ENCODE data around the gene FAM111A. TPM values are rescaled to one million over a fixed set of nuclear protein-coding genes. Genes with fewer than 3 reads are reported as not detected.
"Not testable (repeated sequence)": the region's sequence is repeated elsewhere in the genome, so short reads cannot be mapped to it uniquely, and the experiment has no call there.

Gene FAM111A, protein sequence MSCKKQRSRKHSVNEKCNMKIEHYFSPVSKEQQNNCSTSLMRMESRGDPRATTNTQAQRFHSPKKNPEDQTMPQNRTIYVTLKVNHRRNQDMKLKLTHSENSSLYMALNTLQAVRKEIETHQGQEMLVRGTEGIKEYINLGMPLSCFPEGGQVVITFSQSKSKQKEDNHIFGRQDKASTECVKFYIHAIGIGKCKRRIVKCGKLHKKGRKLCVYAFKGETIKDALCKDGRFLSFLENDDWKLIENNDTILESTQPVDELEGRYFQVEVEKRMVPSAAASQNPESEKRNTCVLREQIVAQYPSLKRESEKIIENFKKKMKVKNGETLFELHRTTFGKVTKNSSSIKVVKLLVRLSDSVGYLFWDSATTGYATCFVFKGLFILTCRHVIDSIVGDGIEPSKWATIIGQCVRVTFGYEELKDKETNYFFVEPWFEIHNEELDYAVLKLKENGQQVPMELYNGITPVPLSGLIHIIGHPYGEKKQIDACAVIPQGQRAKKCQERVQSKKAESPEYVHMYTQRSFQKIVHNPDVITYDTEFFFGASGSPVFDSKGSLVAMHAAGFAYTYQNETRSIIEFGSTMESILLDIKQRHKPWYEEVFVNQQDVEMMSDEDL
- 10 to 100 TPM; 16.2 to 77.1 (median 18.7) TPM for polyA plus RNA-seq
- long read RNA-seq, donor 1, full-length matches to known transcripts = 22 of 40 reads
- long read RNA-seq, donor 1, partial matches to known transcripts = 18 of 40 reads
- long read RNA-seq, donor 1, other reads (novel, unspliced or antisense) = 0 of 40 reads
- long read RNA-seq, donor 2, partial matches to known transcripts = 0 of 2 reads
- long read RNA-seq, donor 2, other reads (novel, unspliced or antisense) = 0 of 2 reads
- long read RNA-seq, donor 3, full-length matches to known transcripts = 5 of 5 reads
- long read RNA-seq, donor 3, partial matches to known transcripts = 0 of 5 reads
- long read RNA-seq, donor 3, other reads (novel, unspliced or antisense) = 0 of 5 reads
- long read RNA-seq, donor 4 = 0 reads
- long read RNA-seq, donor 5, full-length matches to known transcripts = 3 of 39 reads
- long read RNA-seq, donor 5, partial matches to known transcripts = 36 of 39 reads
- long read RNA-seq, donor 5, other reads (novel, unspliced or antisense) = 0 of 39 reads
- long read RNA-seq, donor 6, full-length matches to known transcripts = 6 of 6 reads
- long read RNA-seq, donor 6, partial matches to known transcripts = 0 of 6 reads
- long read RNA-seq, donor 6, other reads (novel, unspliced or antisense) = 0 of 6 reads
- long read RNA-seq, donor 7 = 0 reads
- long read RNA-seq, donor 8, partial matches to known transcripts = 0 of 3 reads
- long read RNA-seq, donor 8, other reads (novel, unspliced or antisense) = 0 of 3 reads
- long read RNA-seq, donor 9, partial matches to known transcripts = 0 of 4 reads
- long read RNA-seq, donor 9, other reads (novel, unspliced or antisense) = 0 of 4 reads
- long read RNA-seq, donor 10, full-length matches to known transcripts = 13 of 13 reads
- long read RNA-seq, donor 10, partial matches to known transcripts = 0 of 13 reads
- long read RNA-seq, donor 10, other reads (novel, unspliced or antisense) = 0 of 13 reads

DNA sequence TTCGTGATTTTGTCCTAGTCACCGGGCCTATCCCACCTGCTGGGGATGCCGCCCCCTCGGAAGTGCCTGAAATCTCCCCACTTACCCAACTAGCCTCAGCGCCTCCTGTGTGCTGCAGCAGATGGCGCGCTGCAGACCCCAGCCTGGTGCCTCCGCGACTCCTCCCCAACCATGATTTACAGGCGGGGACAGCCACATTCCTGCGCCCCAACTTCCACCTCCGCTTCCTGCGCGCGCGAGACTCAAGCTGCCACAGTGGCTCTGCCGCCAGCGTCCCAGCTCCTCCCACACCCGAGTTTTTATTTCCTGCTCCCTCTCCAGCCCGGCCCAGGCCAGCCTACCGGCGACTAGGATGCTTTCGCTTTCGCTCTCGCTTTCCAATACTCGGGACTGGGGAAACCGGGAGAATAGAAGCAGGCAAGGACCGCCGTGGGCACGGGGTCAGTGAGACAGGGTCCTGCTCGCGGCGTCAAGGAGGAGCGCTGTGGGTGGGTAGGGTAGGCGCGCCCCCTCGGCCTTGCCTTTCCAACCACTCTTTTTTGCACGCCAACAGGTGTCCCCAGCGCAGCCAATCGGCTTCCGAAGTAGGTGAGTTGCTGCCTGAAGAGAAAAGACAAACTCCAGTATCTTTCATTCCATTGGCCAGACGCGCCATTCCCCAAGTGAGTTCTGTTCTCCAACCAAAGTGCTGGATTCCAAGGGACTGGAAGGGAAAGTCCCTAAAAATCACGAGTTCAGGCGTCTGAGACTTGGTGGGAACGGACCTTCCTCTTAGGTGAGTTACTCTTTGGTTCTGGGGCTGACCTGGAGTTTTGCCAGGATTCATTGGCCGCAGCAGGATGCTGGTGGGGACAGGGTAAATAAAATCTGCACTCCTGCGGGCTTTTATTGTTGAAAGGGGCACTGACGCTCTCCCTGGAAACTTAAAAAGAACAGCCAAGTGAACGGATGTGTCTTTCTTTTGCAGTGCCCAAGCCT lies at the start of gene FAM111A:
Gene FAM111A (plus strand): TSS at position 327 of the 978 bp plus-strand sequence. CDS start 6,017 bp downstream, outside the sequence.
- 0 to 1% (median 0%) methylated on average over 50 of the region's 50 CpGs for WGBS, 3 donors
- peak within 1 kb of the TSS; percentile 97 to 99 (median 98) for H3K27ac ChIP-seq (ENCODE audit: low read depth in 1 of 3, low read length in 2 of 3)
- H3K9me3 ChIP-seq (ENCODE audit: control insufficient read depth in 2 of 2, insufficient read depth in 1 of 2, low read depth in 1 of 2, low read length in 1 of 2) = no peaks in the 10 kb centered on the region
- peak; percentile 97 for DNase-seq
- no peaks in the 10 kb centered on the region for H3K27me3 ChIP-seq (ENCODE audit: control insufficient read depth in 3 of 3, insufficient read depth in 3 of 3, low read length in 3 of 3)
- no peak for FAIRE-seq
- peaks cover 0 to 10% (median 0%) of the 10 kb centered on the region in 3 donors for H3K36me3 ChIP-seq (ENCODE audit: control insufficient read depth in 3 of 3, insufficient read depth in 2 of 3, low read depth in 1 of 3, low read length in 3 of 3)
- H3K4me3 ChIP-seq (ENCODE audit: low read depth in 1 of 3, low read length in 3 of 3) = peak within 1 kb of the TSS; percentile 68 to 95 (median 68)
- H3K4me1 ChIP-seq (ENCODE audit: control insufficient read depth in 3 of 3, insufficient read depth in 2 of 3, low read depth in 1 of 3, low read length in 2 of 3) = peaks cover 0 to 15% (median 2%) of the 10 kb centered on the region in 3 donors

DNA sequence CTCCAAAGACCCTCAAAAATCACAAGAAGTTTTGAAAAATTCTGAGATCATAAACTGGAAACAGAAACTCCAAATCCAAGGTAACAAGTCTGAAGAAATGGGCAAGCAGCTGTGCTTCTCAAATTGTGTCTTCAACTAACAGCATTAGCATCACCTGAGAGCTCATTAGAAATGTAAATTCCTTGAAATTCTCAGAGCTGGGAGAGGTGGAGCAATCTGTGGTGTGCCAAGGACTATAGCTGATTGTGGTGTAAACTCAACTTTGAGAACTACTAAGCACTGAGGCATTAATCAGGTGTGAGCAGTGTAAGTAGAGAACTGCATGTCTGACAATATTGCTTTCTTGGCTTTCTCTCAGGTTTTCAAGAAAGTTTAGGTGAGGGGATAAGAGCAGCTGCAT lies 49.1 kb upstream of the FAM111A start:
- not testable (repeated sequence) for H3K27me3 ChIP-seq (ENCODE audit: control insufficient read depth in 3 of 3, insufficient read depth in 3 of 3, low read length in 3 of 3); DNase-seq; H3K4me3 ChIP-seq (ENCODE audit: low read depth in 1 of 3, low read length in 3 of 3); H3K9me3 ChIP-seq (ENCODE audit: control insufficient read depth in 2 of 2, insufficient read depth in 1 of 2, low read depth in 1 of 2, low read length in 1 of 2); H3K36me3 ChIP-seq (ENCODE audit: control insufficient read depth in 3 of 3, insufficient read depth in 2 of 3, low read depth in 1 of 3, low read length in 3 of 3); H3K4me1 ChIP-seq (ENCODE audit: control insufficient read depth in 3 of 3, insufficient read depth in 2 of 3, low read depth in 1 of 3, low read length in 2 of 3); FAIRE-seq; H3K27ac ChIP-seq (ENCODE audit: low read depth in 1 of 3, low read length in 2 of 3)

DNA sequence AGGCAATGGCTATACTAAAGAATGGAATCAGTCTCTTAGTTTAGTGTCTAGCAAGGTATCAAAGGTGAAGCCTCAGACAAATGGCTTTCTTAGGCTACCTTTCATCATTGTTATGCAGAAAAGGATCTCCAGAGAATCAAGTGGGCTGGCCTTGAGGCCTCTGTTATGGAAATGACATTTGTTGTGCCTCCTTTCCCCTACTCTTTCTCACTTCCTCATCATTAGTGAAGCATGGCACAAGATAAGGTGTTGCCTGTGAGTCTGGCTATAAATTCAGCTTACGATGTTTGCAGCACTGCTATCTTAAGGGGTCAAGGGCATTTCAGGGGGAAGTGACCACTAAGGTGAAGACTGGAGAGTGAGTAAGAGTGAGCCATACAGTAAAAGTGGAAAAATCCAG lies 47.4 kb upstream of the FAM111A start:
- not testable (repeated sequence) for FAIRE-seq; H3K4me1 ChIP-seq (ENCODE audit: control insufficient read depth in 3 of 3, insufficient read depth in 2 of 3, low read depth in 1 of 3, low read length in 2 of 3); H3K36me3 ChIP-seq (ENCODE audit: control insufficient read depth in 3 of 3, insufficient read depth in 2 of 3, low read depth in 1 of 3, low read length in 3 of 3); DNase-seq; H3K9me3 ChIP-seq (ENCODE audit: control insufficient read depth in 2 of 2, insufficient read depth in 1 of 2, low read depth in 1 of 2, low read length in 1 of 2); H3K4me3 ChIP-seq (ENCODE audit: low read depth in 1 of 3, low read length in 3 of 3); H3K27ac ChIP-seq (ENCODE audit: low read depth in 1 of 3, low read length in 2 of 3); H3K27me3 ChIP-seq (ENCODE audit: control insufficient read depth in 3 of 3, insufficient read depth in 3 of 3, low read length in 3 of 3)
- WGBS, 3 donors = 41 to 57% (median 52%) methylated on average over 1 of the region's 1 CpG

DNA sequence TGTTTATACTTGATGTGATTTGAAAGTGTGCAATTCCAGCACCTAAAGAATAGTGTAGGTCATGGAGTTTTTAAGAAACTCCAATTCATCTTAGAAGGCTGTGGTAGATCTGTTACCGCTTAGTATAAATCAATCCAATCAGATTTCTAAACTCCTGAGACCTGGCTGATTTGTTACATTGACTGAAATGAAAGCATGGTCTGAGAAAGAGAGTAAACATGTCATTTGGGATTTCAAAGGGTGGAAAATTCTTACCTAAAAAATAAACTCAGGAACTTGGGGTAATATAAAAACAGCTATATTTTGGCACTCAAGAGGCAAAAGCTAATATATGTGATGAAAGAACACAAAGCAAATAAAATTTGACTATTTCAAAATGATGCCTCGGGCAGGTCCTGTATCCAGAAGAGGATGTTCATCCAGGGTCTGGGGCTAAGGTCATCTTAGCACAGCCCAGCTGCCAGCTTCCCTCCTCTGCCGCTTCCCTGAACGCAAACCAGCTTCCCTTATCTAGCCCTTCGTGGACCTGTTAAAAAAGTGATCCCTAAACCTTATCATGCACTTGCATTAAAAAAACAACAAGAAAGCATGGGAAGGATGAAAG lies 46.6 kb upstream of the FAM111A start:
- not testable (repeated sequence) for H3K9me3 ChIP-seq (ENCODE audit: control insufficient read depth in 2 of 2, insufficient read depth in 1 of 2, low read depth in 1 of 2, low read length in 1 of 2); DNase-seq; FAIRE-seq; H3K27ac ChIP-seq (ENCODE audit: low read depth in 1 of 3, low read length in 2 of 3); H3K27me3 ChIP-seq (ENCODE audit: control insufficient read depth in 3 of 3, insufficient read depth in 3 of 3, low read length in 3 of 3); H3K36me3 ChIP-seq (ENCODE audit: control insufficient read depth in 3 of 3, insufficient read depth in 2 of 3, low read depth in 1 of 3, low read length in 3 of 3); H3K4me1 ChIP-seq (ENCODE audit: control insufficient read depth in 3 of 3, insufficient read depth in 2 of 3, low read depth in 1 of 3, low read length in 2 of 3); H3K4me3 ChIP-seq (ENCODE audit: low read depth in 1 of 3, low read length in 3 of 3)
- WGBS, 3 donors = 71 to 74% (median 74%) methylated on average over 5 of the region's 5 CpGs

DNA sequence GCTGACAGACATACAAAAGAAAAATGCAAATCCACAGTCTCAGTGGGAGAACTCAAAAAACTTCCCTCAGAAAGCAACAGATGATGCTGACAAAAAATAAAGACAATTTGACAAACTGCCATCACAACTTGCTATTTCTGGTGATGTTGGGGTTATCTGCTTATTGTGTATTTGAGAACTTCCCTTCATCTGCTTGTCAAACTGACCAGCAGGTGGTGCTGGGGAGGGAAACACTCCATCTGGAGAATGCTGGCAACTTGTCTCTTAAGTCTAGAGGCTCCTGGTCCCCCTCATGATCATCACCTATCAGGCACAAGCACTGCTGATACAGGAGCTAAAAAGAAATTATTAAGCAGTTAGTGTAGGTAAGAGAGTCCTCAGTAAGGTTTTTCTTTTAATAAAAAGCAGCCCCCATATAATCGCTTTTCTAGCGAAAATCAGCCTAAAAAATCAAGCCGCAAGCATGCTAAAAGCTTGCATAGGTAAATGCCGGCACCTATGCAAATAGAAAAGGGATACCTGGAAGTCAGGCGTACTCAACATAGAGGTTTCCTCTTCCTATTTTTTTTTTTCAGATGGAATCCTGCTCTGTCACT lies 45.4 kb upstream of the FAM111A start:
- no peaks in the 10 kb centered on the region for H3K36me3 ChIP-seq (ENCODE audit: control insufficient read depth in 3 of 3, insufficient read depth in 2 of 3, low read depth in 1 of 3, low read length in 3 of 3)
- WGBS, 3 donors = 84 to 92% (median 89%) methylated on average over 5 of the region's 5 CpGs
- H3K27me3 ChIP-seq (ENCODE audit: control insufficient read depth in 3 of 3, insufficient read depth in 3 of 3, low read length in 3 of 3) = no peaks in the 10 kb centered on the region
- no peak for FAIRE-seq
- DNase-seq = peak; percentile 66 to 76
- no peak overlapping the region for H3K4me3 ChIP-seq (ENCODE audit: low read depth in 1 of 3, low read length in 3 of 3)
- no peak overlapping the region for H3K27ac ChIP-seq (ENCODE audit: low read depth in 1 of 3, low read length in 2 of 3)
- no peaks in the 10 kb centered on the region for H3K4me1 ChIP-seq (ENCODE audit: control insufficient read depth in 3 of 3, insufficient read depth in 2 of 3, low read depth in 1 of 3, low read length in 2 of 3)
- H3K9me3 ChIP-seq (ENCODE audit: control insufficient read depth in 2 of 2, insufficient read depth in 1 of 2, low read depth in 1 of 2, low read length in 1 of 2) = no peaks in the 10 kb centered on the region

DNA sequence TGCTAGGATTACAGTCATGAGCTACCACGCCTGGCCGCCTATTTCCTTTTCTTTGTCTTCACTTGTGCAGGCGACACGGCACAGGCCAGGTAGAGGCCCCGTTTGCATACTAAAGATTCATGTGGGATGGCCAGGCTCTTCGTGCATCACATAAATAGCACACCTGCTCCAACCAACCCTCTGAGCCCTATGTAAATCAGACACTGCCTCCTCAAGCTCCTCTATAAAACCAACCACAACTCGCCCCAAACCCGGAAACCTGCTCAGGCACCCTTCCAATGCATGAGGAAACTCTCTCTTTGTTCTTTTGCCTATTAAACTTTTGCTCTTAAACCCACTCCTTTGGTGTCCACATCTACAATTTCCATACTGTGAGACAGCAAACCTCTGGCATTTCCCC lies 44.7 kb upstream of the FAM111A start:
- not testable (repeated sequence) for H3K36me3 ChIP-seq (ENCODE audit: control insufficient read depth in 3 of 3, insufficient read depth in 2 of 3, low read depth in 1 of 3, low read length in 3 of 3); H3K4me3 ChIP-seq (ENCODE audit: low read depth in 1 of 3, low read length in 3 of 3); FAIRE-seq; H3K4me1 ChIP-seq (ENCODE audit: control insufficient read depth in 3 of 3, insufficient read depth in 2 of 3, low read depth in 1 of 3, low read length in 2 of 3); H3K27ac ChIP-seq (ENCODE audit: low read depth in 1 of 3, low read length in 2 of 3); H3K9me3 ChIP-seq (ENCODE audit: control insufficient read depth in 2 of 2, insufficient read depth in 1 of 2, low read depth in 1 of 2, low read length in 1 of 2); H3K27me3 ChIP-seq (ENCODE audit: control insufficient read depth in 3 of 3, insufficient read depth in 3 of 3, low read length in 3 of 3); DNase-seq
- 77 to 85% (median 78%) methylated on average over 8 of the region's 8 CpGs for WGBS, 3 donors

All from small intestine (tissue), 16 donors.